Lower leg skin (tissue), 3 donors: ENCODE measurements around the gene EIF2S2.

Experiments
- CTCF ChIP-seq, 3 donors: fragments of 450-650 bp; IDR thresholded peaks; one replicate each; pipeline ENCODE4 v1.5.1; 2016; ENCODE audit warnings: antibody characterized with exemption in 3 of 3, mild to moderate bottlenecking in 3 of 3, moderate library complexity in 2 of 3
- POLR2A ChIP-seq, 2 donors: fragments of 450-650 bp; IDR thresholded peaks; one replicate each; pipeline ENCODE4 v1.6.1; 2016 to 2017; ENCODE audit warnings: antibody characterized with exemption in 2 of 2, mild to moderate bottlenecking in 1 of 2, moderate library complexity in 1 of 2

GRCh38 chr20:34070079-34070439 is 42.0 kb downstream of the EIF2S2 start:
- TF ChIP-seq CTCF (IDR thresholded peaks at IDR 0.05) (no peak), POLR2A (IDR thresholded peaks at IDR 0.05) (no peak)
